22Rv1 (cell line): ENCODE data around the gene DNMT3B.

Experiments used
- ZFX ChIP-seq: fragments of 450-650 bp; IDR thresholded peaks from 2 replicates; pipeline ENCODE4 v1.6.1; 2017; ENCODE audit warnings: antibody characterized with exemption, borderline replicate concordance
- TF ChIP-seq, protein P1 (sequence below): fragments of 450-650 bp; IDR thresholded peaks from 2 replicates; pipeline ENCODE4 v1.5.1; 2017; ENCODE audit warnings: mild to moderate bottlenecking

DNA sequence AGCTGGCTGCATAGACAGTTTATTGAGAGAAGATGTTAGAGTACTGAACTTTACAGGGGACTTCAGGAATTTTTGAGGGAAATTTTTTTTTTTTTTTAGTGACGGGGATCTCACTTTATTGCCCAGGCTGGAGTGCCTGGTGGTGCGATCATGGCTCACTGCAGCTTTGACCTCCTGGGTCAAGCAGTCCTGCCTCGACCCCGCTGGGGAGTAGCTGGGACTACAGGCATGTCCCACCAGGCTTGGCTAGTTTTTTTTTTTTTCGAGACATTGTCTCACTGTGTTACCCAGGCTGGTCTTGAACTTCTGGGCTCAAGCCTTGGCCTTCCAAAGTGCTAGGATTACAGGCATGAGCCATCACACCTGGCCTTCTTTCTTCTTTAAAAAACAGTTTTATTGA, 85.8 kb downstream of the DNMT3B start:
- TF ChIP-seq, protein P1, sequence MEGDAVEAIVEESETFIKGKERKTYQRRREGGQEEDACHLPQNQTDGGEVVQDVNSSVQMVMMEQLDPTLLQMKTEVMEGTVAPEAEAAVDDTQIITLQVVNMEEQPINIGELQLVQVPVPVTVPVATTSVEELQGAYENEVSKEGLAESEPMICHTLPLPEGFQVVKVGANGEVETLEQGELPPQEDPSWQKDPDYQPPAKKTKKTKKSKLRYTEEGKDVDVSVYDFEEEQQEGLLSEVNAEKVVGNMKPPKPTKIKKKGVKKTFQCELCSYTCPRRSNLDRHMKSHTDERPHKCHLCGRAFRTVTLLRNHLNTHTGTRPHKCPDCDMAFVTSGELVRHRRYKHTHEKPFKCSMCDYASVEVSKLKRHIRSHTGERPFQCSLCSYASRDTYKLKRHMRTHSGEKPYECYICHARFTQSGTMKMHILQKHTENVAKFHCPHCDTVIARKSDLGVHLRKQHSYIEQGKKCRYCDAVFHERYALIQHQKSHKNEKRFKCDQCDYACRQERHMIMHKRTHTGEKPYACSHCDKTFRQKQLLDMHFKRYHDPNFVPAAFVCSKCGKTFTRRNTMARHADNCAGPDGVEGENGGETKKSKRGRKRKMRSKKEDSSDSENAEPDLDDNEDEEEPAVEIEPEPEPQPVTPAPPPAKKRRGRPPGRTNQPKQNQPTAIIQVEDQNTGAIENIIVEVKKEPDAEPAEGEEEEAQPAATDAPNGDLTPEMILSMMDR: no peak
- no peak for TF ChIP-seq ZFX
